ENCODE results near the gene SYF2.
"Not testable (repeated sequence)": the region's sequence is repeated elsewhere in the genome, so short reads cannot be mapped to it uniquely, and the experiment has no call there.

The SYF2 gene

GRCh38 chr1:25239681-25240541 lies 7.6 kb upstream of the SYF2 start:
- ChIA-PET POLR2A (ENCODE audit: low non-redundant PET) (interaction anchor here (0.6 kb wide), 1 partner anchor 385 kb away, joined by 7 read pairs; no protein-coding TSS in a partner anchor), CTCF (interaction anchor here (0.6 to 0.8 kb wide), 4 partner anchors 10 to 584 kb away, joined by 3 to 4 read pairs (median 3); no protein-coding TSS in a partner anchor)
- peak; percentile 74 for TF ChIP-seq CTCF (conservative IDR thresholded peaks at IDR 0.05; ENCODE audit: low read depth)
- DNase-seq (ENCODE audit: low spot score) = peak; percentile 90
- peak overlapping the region; percentile 96 for H3K27ac ChIP-seq

DNA sequence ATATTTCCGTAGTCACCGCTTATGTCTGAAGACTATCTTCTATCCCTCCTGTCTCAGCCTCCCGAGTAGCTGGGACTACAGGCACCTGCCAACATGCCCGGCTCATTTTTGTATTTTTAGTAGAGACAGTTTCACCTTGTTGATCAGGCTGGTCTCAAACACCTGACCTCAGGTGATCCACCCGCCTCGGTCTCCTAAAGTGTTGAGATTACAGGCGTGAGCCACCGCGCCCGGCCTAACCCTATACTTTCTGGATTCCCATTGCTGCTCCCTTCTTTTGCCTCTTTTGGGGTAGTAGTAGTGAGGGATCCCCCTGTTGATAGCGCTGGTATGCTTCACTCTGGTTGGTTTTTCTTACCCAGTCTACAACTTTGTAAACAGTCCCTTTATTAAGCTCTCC lies 5.7 kb upstream of the SYF2 start:
- POLR2A ChIA-PET (ENCODE audit: low non-redundant PET) = no interaction called here
- TF ChIP-seq CTCF (conservative IDR thresholded peaks at IDR 0.05; ENCODE audit: low read depth) = no peak
- CTCF ChIA-PET = no interaction called here
- no peak overlapping the region for H3K27ac ChIP-seq
- DNase-seq (ENCODE audit: low spot score) = no peak

DNA sequence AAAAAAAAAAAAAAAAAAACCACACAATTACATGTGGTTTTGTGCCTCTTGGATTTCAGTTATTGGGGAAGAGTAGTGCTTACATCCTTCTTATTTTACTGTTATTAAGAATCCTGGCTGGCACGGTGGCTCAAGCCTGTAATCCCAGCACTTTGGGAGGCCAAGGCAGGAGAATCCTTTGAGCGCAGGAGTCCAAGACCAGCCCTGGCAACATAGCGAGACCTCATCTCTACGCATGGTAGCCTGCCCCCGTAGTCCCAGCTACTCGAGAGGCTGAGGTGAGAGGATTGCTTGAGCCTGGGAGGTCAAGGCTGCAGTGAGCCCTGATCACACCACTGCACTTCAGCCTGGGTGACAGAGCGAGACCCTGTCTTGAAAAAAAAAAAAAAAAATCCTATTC lies 4.0 kb upstream of the SYF2 start:
- H3K27ac ChIP-seq = peak overlapping the region; percentile 58; the same call in 1 of the 2 replicates
- CTCF ChIA-PET = interaction anchor here (0.6 kb wide), 1 partner anchor 594 kb away, joined by 4 read pairs; no protein-coding TSS in a partner anchor
- POLR2A ChIA-PET (ENCODE audit: low non-redundant PET); DNase-seq (ENCODE audit: low spot score): not testable (repeated sequence)

GRCh38 chr1:25235411-25235810 lies 3.1 kb upstream of the SYF2 start:
- CTCF ChIA-PET = not testable (repeated sequence)

DNA sequence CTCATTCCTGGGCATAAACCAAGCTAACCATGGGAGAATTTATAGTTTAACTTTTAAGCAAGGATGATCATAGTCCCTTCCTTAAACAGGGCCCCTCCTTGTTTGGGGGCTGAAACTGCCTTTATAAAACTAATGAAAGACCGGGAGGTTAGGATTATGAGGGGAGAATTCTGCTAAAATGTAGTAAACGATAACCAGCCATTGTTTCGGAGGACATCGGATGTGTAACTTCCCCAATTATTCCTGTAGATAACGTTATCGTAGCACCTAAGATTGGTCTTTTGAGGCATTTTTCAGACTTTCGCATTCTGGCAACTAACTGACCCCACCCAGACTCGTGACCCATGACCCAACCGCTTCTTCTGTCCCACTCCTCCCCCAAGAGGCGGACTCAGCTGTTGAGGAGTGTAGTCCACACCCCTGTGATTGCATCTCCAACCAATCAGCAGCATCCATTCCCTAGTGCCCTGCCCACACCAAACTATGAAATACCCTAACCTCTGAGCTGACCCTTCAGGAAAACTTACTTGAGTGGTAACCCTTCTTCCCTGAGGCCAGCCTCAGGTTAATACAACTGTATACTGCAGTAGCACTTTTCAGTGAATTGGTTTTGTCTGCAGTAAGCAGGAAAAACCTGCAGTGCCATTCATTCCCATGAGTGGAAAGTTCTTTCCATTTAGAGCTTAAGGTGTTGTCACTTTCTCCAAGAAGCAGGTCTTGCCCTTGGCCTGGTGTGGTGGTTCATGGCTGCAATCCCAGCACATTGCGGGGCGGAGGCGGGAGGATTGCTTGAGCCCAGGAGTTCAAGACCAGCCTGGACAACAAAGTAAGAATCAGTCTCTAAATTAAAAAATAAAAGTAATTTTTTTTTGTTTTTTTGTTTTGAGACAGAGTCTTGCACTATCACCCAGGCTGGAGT lies 823 bp upstream of the SYF2 start:
- no peak for TF ChIP-seq CTCF (conservative IDR thresholded peaks at IDR 0.05; ENCODE audit: low read depth)
- ChIA-PET CTCF (interaction anchor here (0.5 kb wide), 1 partner anchor 13 kb away, joined by 3 read pairs; no protein-coding TSS in a partner anchor), POLR2A (ENCODE audit: low non-redundant PET) (interaction anchor here (1.3 to 1.9 kb wide), 2 partner anchors 8 to 14 kb away, joined by 4 to 11 read pairs; partner anchors contain the start of gene RSRP1)
- peak overlapping the region; percentile 89 for H3K27ac ChIP-seq
- DNase-seq (ENCODE audit: low spot score) = peak; percentile 91

More at GRCh38 chr1:25235411-25235810, 3.1 kb upstream of the SYF2 start:
- DNase-seq (ENCODE audit: low spot score); POLR2A ChIA-PET (ENCODE audit: low non-redundant PET): not testable (repeated sequence)
- H3K27ac ChIP-seq = peak overlapping the region; percentile 8; the same call in 1 of the 2 replicates

DNA sequence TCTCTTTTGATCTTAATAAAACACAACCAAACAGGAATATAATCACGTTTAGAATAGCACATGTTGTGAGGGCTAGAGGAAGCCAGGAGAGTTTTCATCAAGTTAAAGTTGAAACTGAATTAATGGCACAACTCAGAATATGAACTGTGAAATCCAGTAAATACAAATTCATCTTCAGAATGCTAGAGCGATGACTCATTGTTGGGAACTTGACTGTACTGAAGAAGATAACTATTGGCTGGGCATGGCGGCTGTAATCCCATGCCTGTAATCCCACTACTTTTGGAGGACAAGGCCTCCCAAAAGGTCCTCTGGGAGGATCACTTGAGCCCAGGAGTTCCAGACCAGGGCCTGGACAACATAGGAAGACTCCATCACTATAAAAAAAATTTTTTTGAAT lies 8.8 kb downstream of the SYF2 start:
- TF ChIP-seq CTCF (conservative IDR thresholded peaks at IDR 0.05; ENCODE audit: low read depth) = no peak

DNA sequence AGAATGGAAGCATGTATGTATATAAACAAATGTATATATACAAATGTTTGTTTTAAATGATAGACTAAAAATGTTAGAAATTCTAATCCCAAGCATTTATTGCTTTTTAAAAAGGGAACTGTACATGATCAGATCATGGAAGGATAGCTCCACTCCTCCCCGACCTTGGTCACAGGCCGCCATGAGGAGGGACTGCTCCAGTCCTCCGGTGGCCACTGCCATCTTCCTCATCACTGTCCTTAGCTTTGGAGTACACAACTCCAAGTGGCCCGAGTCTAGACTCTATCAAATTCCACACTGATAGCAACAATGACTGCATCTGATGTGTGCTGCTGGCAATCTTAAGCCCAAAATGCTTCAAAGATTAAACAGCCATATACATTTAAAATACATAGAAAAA lies 9.7 kb downstream of the SYF2 start:
- ChIA-PET POLR2A (ENCODE audit: low non-redundant PET) (no interaction called here), CTCF (no interaction called here)
- no peak for TF ChIP-seq CTCF (conservative IDR thresholded peaks at IDR 0.05; ENCODE audit: low read depth)
- no peak for DNase-seq (ENCODE audit: low spot score)
- no peak overlapping the region for H3K27ac ChIP-seq

More for the DNA sequence above, 8.8 kb downstream of the SYF2 start:
- POLR2A ChIA-PET (ENCODE audit: low non-redundant PET) = no interaction called here
- no peak for DNase-seq (ENCODE audit: low spot score)
- no peak overlapping the region for H3K27ac ChIP-seq
- CTCF ChIA-PET = no interaction called here

All from RWPE1 (cell line).